ENCODE data around the gene ATP2C1.

Gene ATP2C1

DNA sequence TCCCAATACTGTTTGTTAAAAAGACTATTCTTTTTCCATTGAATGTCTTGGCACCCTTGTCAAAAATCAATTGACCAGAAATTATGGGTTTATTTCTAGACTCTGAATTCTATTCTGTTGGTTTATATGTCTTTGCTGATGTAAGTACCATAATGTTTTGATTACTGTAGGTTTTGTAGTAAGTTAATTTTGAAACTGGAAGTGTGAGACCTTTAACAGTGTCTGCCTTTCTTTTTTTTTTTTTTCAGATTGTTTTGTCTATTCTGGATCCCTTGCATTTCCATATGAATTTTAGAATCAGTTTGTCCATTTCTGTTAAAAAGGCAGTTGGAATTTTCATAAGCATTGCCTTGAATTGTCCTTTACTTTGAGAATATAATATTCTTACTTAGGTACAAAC is 13.6 kb downstream of the ATP2C1 start:
- no peak overlapping the region for H3K4me2 ChIP-seq (ENCODE audit: low read length)
- H3K14ac ChIP-seq (ENCODE audit: low read length): no peak overlapping the region
- DNase-seq: no peak
- no peak overlapping the region for H2BK12ac ChIP-seq (ENCODE audit: low read length)
- no peak overlapping the region for H2AK5ac ChIP-seq (ENCODE audit: low read length)
- H3K9ac ChIP-seq (ENCODE audit: low read length): no peak overlapping the region
- H3K4me3 ChIP-seq (ENCODE audit: low read depth, low read length): no peak overlapping the region
- H2BK120ac ChIP-seq (ENCODE audit: insufficient read depth, low read length, poor library complexity): no peak overlapping the region
- H3K23ac ChIP-seq (ENCODE audit: low read length): no peak overlapping the region
- no peak overlapping the region for H4K91ac ChIP-seq (ENCODE audit: low read depth, low read length)
- H3K4me1 ChIP-seq (ENCODE audit: control insufficient read depth in 1 of 2, insufficient read depth in 2 of 2, low read length in 2 of 2): no peaks in the 10 kb centered on the region
- H3K4ac ChIP-seq (ENCODE audit: low read depth, low read length): no peak overlapping the region
- no peak overlapping the region for H2BK5ac ChIP-seq (ENCODE audit: low read depth, low read length, poor library complexity)
- no peaks in the 10 kb centered on the region for H3K36me3 ChIP-seq (ENCODE audit: control insufficient read depth in 1 of 2, insufficient read depth in 2 of 2, low read length in 2 of 2)
- H3K79me1 ChIP-seq (ENCODE audit: low read length): no peaks in the 10 kb centered on the region
- H3K27ac ChIP-seq (ENCODE audit: low read depth, low read length): no peak overlapping the region
- no peak overlapping the region for H4K12ac ChIP-seq (ENCODE audit: low read depth, low read length)
- H3K79me2 ChIP-seq (ENCODE audit: control insufficient read depth, insufficient read depth, low read length, poor library complexity): no peaks in the 10 kb centered on the region
- H3K9me3 ChIP-seq (ENCODE audit: insufficient read depth, low read depth, low read length): no peaks in the 10 kb centered on the region
- no peaks in the 10 kb centered on the region for H3K27me3 ChIP-seq (ENCODE audit: insufficient read depth, low read length)
- H2AFZ ChIP-seq (ENCODE audit: insufficient read depth, low read length, poor library complexity): no peak overlapping the region
- no peak overlapping the region for H4K8ac ChIP-seq (ENCODE audit: low read depth, low read length)
- no peak overlapping the region for H3K18ac ChIP-seq (ENCODE audit: low read length)

DNA sequence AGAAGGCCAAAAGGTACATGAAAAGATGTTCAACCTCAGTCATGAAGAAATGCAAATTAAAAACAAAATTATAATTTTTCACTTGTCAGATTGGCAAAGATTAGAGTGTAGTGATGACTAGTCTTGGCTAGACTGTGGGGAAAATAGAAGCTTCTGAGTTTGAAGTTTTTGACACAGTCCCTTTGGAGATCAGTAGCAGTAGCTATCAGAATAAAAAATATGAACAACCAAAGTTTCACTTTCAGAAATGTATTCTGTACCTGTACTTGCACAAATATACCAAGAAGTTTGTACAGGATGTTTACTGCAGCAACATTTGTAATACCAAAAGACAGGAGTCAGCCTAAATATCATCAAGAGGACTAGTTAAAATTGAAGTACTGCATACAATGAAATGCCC is 14.1 kb downstream of the ATP2C1 start:
- Histone ChIP-seq H2BK12ac (ENCODE audit: low read length) (no peak overlapping the region), H3K36me3 (ENCODE audit: control insufficient read depth in 1 of 2, insufficient read depth in 2 of 2, low read length in 2 of 2) (no peaks in the 10 kb centered on the region), H2BK5ac (ENCODE audit: low read depth, low read length, poor library complexity) (no peak overlapping the region), H4K91ac (ENCODE audit: low read depth, low read length) (no peak overlapping the region), H3K9me3 (ENCODE audit: insufficient read depth, low read depth, low read length) (no peaks in the 10 kb centered on the region), H2BK120ac (ENCODE audit: insufficient read depth, low read length, poor library complexity) (no peak overlapping the region), H4K12ac (ENCODE audit: low read depth, low read length) (no peak overlapping the region), H3K4me3 (ENCODE audit: low read depth, low read length) (no peak overlapping the region), H3K14ac (ENCODE audit: low read length) (no peak overlapping the region), H2AFZ (ENCODE audit: insufficient read depth, low read length, poor library complexity) (no peak overlapping the region), H3K23ac (ENCODE audit: low read length) (no peak overlapping the region), H4K8ac (ENCODE audit: low read depth, low read length) (no peak overlapping the region), H3K9ac (ENCODE audit: low read length) (no peak overlapping the region), H2AK5ac (ENCODE audit: low read length) (no peak overlapping the region), H3K18ac (ENCODE audit: low read length) (no peak overlapping the region), H3K27ac (ENCODE audit: low read depth, low read length) (no peak overlapping the region), H3K4me2 (ENCODE audit: low read length) (no peak overlapping the region), H3K79me1 (ENCODE audit: low read length) (no peaks in the 10 kb centered on the region), H3K4ac (ENCODE audit: low read depth, low read length) (no peak overlapping the region), H3K79me2 (ENCODE audit: control insufficient read depth, insufficient read depth, low read length, poor library complexity) (no peaks in the 10 kb centered on the region), H3K4me1 (ENCODE audit: control insufficient read depth in 1 of 2, insufficient read depth in 2 of 2, low read length in 2 of 2) (no peaks in the 10 kb centered on the region), H3K27me3 (ENCODE audit: insufficient read depth, low read length) (no peaks in the 10 kb centered on the region)
- DNase-seq: no peak

DNA sequence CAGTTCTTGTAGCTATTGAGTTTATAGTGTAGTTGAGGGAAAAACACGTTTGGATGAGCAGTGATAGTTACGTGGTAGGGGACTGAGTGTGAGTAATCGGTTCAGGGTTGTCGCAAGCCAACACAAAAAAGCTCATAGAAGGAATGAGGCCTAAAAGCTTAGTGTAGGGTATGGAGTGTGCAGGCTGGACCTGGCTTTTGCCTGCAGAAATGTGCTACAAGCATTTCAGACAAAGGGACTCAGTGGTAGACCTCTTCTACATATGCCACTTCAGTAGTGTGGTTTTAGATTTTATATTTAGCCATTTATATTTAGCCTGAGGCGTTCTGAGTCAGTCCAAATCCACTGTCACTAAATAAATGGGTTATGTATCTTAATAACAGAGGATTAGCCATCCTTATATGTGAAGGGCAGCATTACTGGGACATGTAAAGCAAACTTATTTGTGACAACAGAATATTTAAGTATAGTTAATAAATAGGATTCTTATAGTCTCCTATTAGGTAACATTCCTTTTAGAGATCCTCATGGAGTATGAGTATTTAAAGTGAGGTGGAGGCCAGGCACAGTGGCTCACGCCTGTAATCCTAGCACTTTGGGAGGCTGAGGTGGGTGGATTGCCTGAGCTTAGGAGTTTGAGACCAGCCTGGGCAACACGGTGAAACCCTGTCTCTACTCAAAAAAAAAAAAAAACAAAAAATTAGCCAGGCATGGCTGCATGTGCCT is 21.8 kb downstream of the ATP2C1 start:
- Histone ChIP-seq H3K79me2 (ENCODE audit: control insufficient read depth, insufficient read depth, low read length, poor library complexity) (peaks cover 4% of the 10 kb centered on the region), H3K27me3 (ENCODE audit: insufficient read depth, low read length) (no peaks in the 10 kb centered on the region), H3K4me1 (ENCODE audit: control insufficient read depth in 1 of 2, insufficient read depth in 2 of 2, low read length in 2 of 2) (no peaks in the 10 kb centered on the region), H2AFZ (ENCODE audit: insufficient read depth, low read length, poor library complexity) (no peak overlapping the region), H3K4me3 (ENCODE audit: low read depth, low read length) (no peak overlapping the region), H3K4me2 (ENCODE audit: low read length) (no peak overlapping the region), H4K12ac (ENCODE audit: low read depth, low read length) (no peak overlapping the region), H2BK12ac (ENCODE audit: low read length) (no peak overlapping the region), H4K91ac (ENCODE audit: low read depth, low read length) (no peak overlapping the region), H3K9me3 (ENCODE audit: insufficient read depth, low read depth, low read length) (no peaks in the 10 kb centered on the region), H2BK120ac (ENCODE audit: insufficient read depth, low read length, poor library complexity) (no peak overlapping the region), H4K8ac (ENCODE audit: low read depth, low read length) (no peak overlapping the region), H3K18ac (ENCODE audit: low read length) (no peak overlapping the region), H2AK5ac (ENCODE audit: low read length) (no peak overlapping the region), H3K9ac (ENCODE audit: low read length) (no peak overlapping the region), H3K23ac (ENCODE audit: low read length) (peak overlapping the region; percentile 62), H2BK5ac (ENCODE audit: low read depth, low read length, poor library complexity) (no peak overlapping the region), H3K27ac (ENCODE audit: low read depth, low read length) (no peak overlapping the region), H3K4ac (ENCODE audit: low read depth, low read length) (peak overlapping the region; percentile 62), H3K79me1 (ENCODE audit: low read length) (no peaks in the 10 kb centered on the region), H3K36me3 (ENCODE audit: control insufficient read depth in 1 of 2, insufficient read depth in 2 of 2, low read length in 2 of 2) (peaks cover 0 to 4% of the 10 kb centered on the region in 2 experiments), H3K14ac (ENCODE audit: low read length) (no peak overlapping the region)
- DNase-seq: no peak
- WGBS (ENCODE audit: extremely low coverage, insufficient coverage, insufficient read length): no CpG with 5 or more reads among the region's 7 CpGs

DNA sequence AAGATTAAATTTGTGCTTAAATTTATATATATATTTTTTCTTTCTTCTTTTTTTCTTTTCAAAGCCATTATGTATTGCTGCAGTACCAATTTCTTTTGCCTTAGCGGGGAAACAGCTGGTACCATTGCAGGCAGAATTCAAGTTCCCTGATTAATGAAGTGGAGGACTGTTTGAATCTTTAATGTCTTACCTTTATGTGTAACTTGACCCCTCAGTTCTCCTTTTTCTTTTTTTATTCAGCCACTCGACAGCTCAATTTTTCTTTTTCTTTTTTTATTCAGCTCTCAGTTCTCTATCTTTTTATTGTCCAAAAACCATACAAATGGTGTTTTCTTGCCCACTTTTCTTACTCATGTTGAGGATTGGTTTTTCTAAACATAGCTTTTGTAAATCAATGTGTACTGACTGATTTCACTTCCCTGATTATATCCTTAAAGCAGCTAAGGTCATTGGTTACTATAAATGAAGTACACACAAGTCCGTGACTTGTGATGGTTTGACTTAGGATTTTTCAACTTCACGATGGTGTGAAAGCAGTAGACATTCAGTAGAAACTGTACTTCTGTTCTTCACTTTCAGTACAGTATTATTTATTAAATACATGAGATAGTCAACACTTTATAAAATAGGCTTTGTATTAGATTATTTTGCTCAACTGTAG is 22.8 kb downstream of the ATP2C1 start:
- H3K23ac ChIP-seq (ENCODE audit: low read length): no peak overlapping the region
- peaks cover 0 to 4% of the 10 kb centered on the region in 2 experiments for H3K36me3 ChIP-seq (ENCODE audit: control insufficient read depth in 1 of 2, insufficient read depth in 2 of 2, low read length in 2 of 2)

More for the DNA sequence above, 22.8 kb downstream of the ATP2C1 start:
- H3K9ac ChIP-seq (ENCODE audit: low read length): no peak overlapping the region
- no peak overlapping the region for H4K8ac ChIP-seq (ENCODE audit: low read depth, low read length)
- no peaks in the 10 kb centered on the region for H3K27me3 ChIP-seq (ENCODE audit: insufficient read depth, low read length)
- H3K14ac ChIP-seq (ENCODE audit: low read length): no peak overlapping the region
- no peak overlapping the region for H4K12ac ChIP-seq (ENCODE audit: low read depth, low read length)
- no peak overlapping the region for H2BK5ac ChIP-seq (ENCODE audit: low read depth, low read length, poor library complexity)
- H3K4me1 ChIP-seq (ENCODE audit: control insufficient read depth in 1 of 2, insufficient read depth in 2 of 2, low read length in 2 of 2): no peaks in the 10 kb centered on the region
- H3K9me3 ChIP-seq (ENCODE audit: insufficient read depth, low read depth, low read length): no peaks in the 10 kb centered on the region
- H3K4ac ChIP-seq (ENCODE audit: low read depth, low read length): no peak overlapping the region
- H3K4me3 ChIP-seq (ENCODE audit: low read depth, low read length): no peak overlapping the region
- no peak overlapping the region for H4K91ac ChIP-seq (ENCODE audit: low read depth, low read length)
- no peak for DNase-seq
- H3K27ac ChIP-seq (ENCODE audit: low read depth, low read length): no peak overlapping the region
- WGBS (ENCODE audit: extremely low coverage, insufficient coverage, insufficient read length): no CpG with 5 or more reads among the region's 4 CpGs
- H3K79me1 ChIP-seq (ENCODE audit: low read length): no peaks in the 10 kb centered on the region
- H2AFZ ChIP-seq (ENCODE audit: insufficient read depth, low read length, poor library complexity): no peak overlapping the region
- H3K4me2 ChIP-seq (ENCODE audit: low read length): no peak overlapping the region
- H3K79me2 ChIP-seq (ENCODE audit: control insufficient read depth, insufficient read depth, low read length, poor library complexity): peaks cover 4% of the 10 kb centered on the region
- H3K18ac ChIP-seq (ENCODE audit: low read length): no peak overlapping the region
- no peak overlapping the region for H2BK12ac ChIP-seq (ENCODE audit: low read length)
- no peak overlapping the region for H2BK120ac ChIP-seq (ENCODE audit: insufficient read depth, low read length, poor library complexity)
- no peak overlapping the region for H2AK5ac ChIP-seq (ENCODE audit: low read length)

Data from trophoblast cell (in vitro differentiated cells and primary cell).